Lower lobe of right lung (tissue), 2 donors: ENCODE results near the gene EXOC4. TPM values are rescaled to one million over a fixed set of nuclear protein-coding genes. Genes with fewer than 3 reads are reported as not detected.

Experiments
- ATAC-seq, 2 donors: fragments of 200-7000 bp; cut with Tn5 transposase; one replicate each; pipeline ENCODE4 v1.9.1; 2020 to 2022; ENCODE audit warnings: mild to moderate bottlenecking in 2 of 2, moderate library complexity in 2 of 2
- DNase-seq: peaks from one replicate; pipeline ENCODE4 v3.0.0-alpha.2; 2020
- H3K27ac ChIP-seq: fragments of 200-600 bp; one replicate; pipeline ENCODE4 v1.8.0; 2022
- H3K27me3 ChIP-seq: fragments of 200-600 bp; one replicate; pipeline ENCODE4 v1.8.0; 2022; ENCODE audit warnings: low read depth
- H3K36me3 ChIP-seq: fragments of 200-600 bp; one replicate; pipeline ENCODE4 v1.8.0; 2022; ENCODE audit warnings: mild to moderate bottlenecking
- H3K4me1 ChIP-seq: fragments of 200-600 bp; one replicate; pipeline ENCODE4 v1.8.0; 2022
- H3K4me3 ChIP-seq: fragments of 200-600 bp; one replicate; pipeline ENCODE4 v1.8.0; 2022; ENCODE audit warnings: mild to moderate bottlenecking
- H3K9me3 ChIP-seq: fragments of 200-600 bp; one replicate; pipeline ENCODE4 v1.8.0; 2022
- CTCF ChIP-seq: fragments of 200-600 bp; IDR thresholded peaks from one replicate; pipeline ENCODE4 v1.8.0; 2022; ENCODE audit warnings: antibody characterized with exemption, mild to moderate bottlenecking
- intact Hi-C: fragments of 100-400 bp; cut with DNase I; formaldehyde crosslinking; loops from one replicate; pipeline ENCODE4 v1.11.0; 2022
- total RNA-seq: library from RNA; stranded (reverse); fragmentation: NEBNext Ultra II Directional; extraction: Animal tissue kit (Norgen Biotek cat#: 25700); gene quantifications from one replicate; pipeline ENCODE4 v1.2.1, GENCODE V29; 2021
- donor health status: DM: no; HTN: yes; CAD: no; lungs with severe emphysema.

EXOC4 gene
- total RNA-seq, 1 donor from 2014 or later: 80.2 TPM

GRCh38 chr7:133750287-133750686 lies 497.4 kb downstream of the EXOC4 start:
- TF ChIP-seq CTCF: no peak
- ATAC-seq (no peak), DNase-seq (no peak)
- intact Hi-C loops: no loop called here
- no peak overlapping the region for H3K27ac ChIP-seq
- H3K4me1 ChIP-seq: no peaks in the 10 kb centered on the region
- no peaks in the 10 kb centered on the region for H3K36me3 ChIP-seq
- no peak overlapping the region for H3K4me3 ChIP-seq
- H3K27me3 ChIP-seq: no peaks in the 10 kb centered on the region
- no peaks in the 10 kb centered on the region for H3K9me3 ChIP-seq

- no peak for TF ChIP-seq CTCF
- no peak overlapping the region for H3K27ac ChIP-seq
- ATAC-seq (no peak), DNase-seq (no peak)
- no peaks in the 10 kb centered on the region for H3K36me3 ChIP-seq
- no peaks in the 10 kb centered on the region for H3K9me3 ChIP-seq
- H3K4me1 ChIP-seq: no peaks in the 10 kb centered on the region
- intact Hi-C loops: no loop called here
- no peak overlapping the region for H3K4me3 ChIP-seq
- no peaks in the 10 kb centered on the region for H3K27me3 ChIP-seq
These were observed 498.2 kb downstream of the EXOC4 start for GRCh38 chr7:133751079-133751478.

GRCh38 chr7:133753513-133753912 lies 500.6 kb downstream of the EXOC4 start:
- Histone ChIP-seq H3K4me1 (no peaks in the 10 kb centered on the region), H3K27ac (no peak overlapping the region), H3K27me3 (no peaks in the 10 kb centered on the region), H3K4me3 (no peak overlapping the region), H3K9me3 (no peaks in the 10 kb centered on the region), H3K36me3 (no peaks in the 10 kb centered on the region)
- no peak for TF ChIP-seq CTCF
- DNase-seq: no peak
- ATAC-seq: no peak
- intact Hi-C loops: no loop called here

- Histone ChIP-seq H3K36me3 (no peaks in the 10 kb centered on the region), H3K27me3 (no peaks in the 10 kb centered on the region), H3K4me1 (no peaks in the 10 kb centered on the region), H3K4me3 (no peak overlapping the region), H3K9me3 (no peaks in the 10 kb centered on the region), H3K27ac (no peak overlapping the region)
- TF ChIP-seq CTCF: no peak
- intact Hi-C loops: no loop called here
- DNase-seq (no peak), ATAC-seq (no peak)
These were observed 501.8 kb downstream of the EXOC4 start for GRCh38 chr7:133754708-133755107.

- Histone ChIP-seq H3K9me3 (no peaks in the 10 kb centered on the region), H3K27ac (no peak overlapping the region), H3K4me1 (no peaks in the 10 kb centered on the region), H3K27me3 (no peaks in the 10 kb centered on the region), H3K4me3 (no peak overlapping the region), H3K36me3 (no peaks in the 10 kb centered on the region)
- no peak for DNase-seq
- intact Hi-C loops: no loop called here
- no peak for ATAC-seq
- no peak for TF ChIP-seq CTCF
These were observed 503.0 kb downstream of the EXOC4 start for GRCh38 chr7:133755901-133756300.

GRCh38 chr7:133761443-133761842 lies 508.6 kb downstream of the EXOC4 start:
- H3K27ac ChIP-seq: no peak overlapping the region
- no peak for ATAC-seq
- H3K9me3 ChIP-seq: no peaks in the 10 kb centered on the region
- no peaks in the 10 kb centered on the region for H3K4me1 ChIP-seq
- no peak for DNase-seq
- no peak overlapping the region for H3K4me3 ChIP-seq
- no peak for TF ChIP-seq CTCF
- H3K27me3 ChIP-seq: no peaks in the 10 kb centered on the region
- no peaks in the 10 kb centered on the region for H3K36me3 ChIP-seq
- intact Hi-C loops: no loop called here
